GM08714 (cell line): ENCODE measurements around the gene MRPS30.
"Not testable (repeated sequence)": the region's sequence is repeated elsewhere in the genome, so short reads cannot be mapped to it uniquely, and the experiment has no call there.

Experiments
- H3K4me3 ChIP-seq: fragments of 200-500 bp; sonication (Bioruptor generic); 2 replicates; pipeline ENCODE4 v1.5.1; 2014; ENCODE audit warnings: mild to moderate bottlenecking, low read length, inconsistent platforms
- ZNF274 ChIP-seq: IDR thresholded peaks from 2 replicates; pipeline ENCODE4 v1.6.1; 2012; ENCODE audit warnings: mild to moderate bottlenecking, low read depth, low read length

MRPS30 gene

GRCh38 chr5:44797841-44798240 is 10.9 kb upstream of the MRPS30 start:
- TF ChIP-seq ZNF274: no peak
- no peak overlapping the region for H3K4me3 ChIP-seq

- no peak for TF ChIP-seq ZNF274
- H3K4me3 ChIP-seq: no peak overlapping the region
Measured at GRCh38 chr5:44801992-44802391, 6.8 kb upstream of the MRPS30 start.

GRCh38 chr5:44806608-44807007 is 2.1 kb upstream of the MRPS30 start:
- TF ChIP-seq ZNF274: no peak
- H3K4me3 ChIP-seq: no peak overlapping the region

DNA sequence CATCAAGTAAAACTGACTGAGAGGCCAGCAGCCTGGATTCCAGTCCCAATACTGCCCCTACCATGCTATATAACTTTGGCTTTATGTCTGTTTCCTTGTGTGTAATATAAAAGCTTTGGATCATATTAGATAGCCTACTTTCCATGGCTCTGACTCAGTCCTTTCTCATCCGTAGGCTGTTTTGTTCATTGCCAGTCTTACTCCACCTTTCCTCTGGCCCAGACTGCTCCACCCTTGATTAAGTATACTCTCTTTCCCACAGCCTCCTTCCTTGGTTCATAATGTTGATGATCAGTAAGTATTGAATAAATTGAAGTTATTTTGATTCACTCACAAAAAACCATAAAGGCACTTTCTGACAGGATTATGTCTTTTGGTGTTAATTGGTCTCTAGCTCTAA is 1.5 kb upstream of the MRPS30 start:
- H3K4me3 ChIP-seq: no peak overlapping the region
- TF ChIP-seq ZNF274: no peak

DNA sequence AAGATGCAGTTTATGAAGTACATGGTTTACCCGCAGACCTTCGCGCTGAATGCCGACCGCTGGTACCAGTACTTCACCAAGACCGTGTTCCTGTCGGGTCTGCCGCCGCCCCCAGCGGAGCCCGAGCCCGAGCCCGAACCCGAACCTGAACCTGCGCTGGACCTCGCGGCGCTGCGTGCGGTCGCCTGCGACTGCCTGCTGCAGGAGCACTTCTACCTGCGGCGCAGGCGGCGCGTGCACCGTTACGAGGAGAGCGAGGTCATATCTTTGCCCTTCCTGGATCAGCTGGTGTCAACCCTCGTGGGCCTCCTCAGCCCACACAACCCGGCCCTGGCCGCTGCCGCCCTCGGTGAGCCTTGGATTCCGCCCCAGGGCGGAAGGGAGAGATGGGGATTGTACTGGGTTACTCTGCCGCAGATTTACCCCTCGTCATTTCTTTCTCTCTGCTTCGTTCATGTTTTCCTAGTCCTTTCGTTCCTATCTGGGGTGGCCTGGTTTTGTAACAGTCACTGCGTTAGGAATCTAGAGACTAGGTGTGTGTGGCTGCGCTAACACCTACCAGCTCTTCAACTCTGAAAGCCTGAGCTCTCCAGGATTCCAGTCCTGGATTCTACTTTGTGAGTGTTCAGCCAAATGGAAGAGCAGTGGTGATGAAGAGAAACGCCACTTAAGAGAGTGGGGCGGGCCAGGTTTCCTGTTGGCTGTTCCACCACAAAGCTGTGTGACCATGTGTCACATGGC is 638 bp downstream of the MRPS30 start:
- TF ChIP-seq ZNF274: no peak
- peak overlapping the region; percentile 96 for H3K4me3 ChIP-seq

- TF ChIP-seq ZNF274: no peak
- H3K4me3 ChIP-seq: peak overlapping the region; percentile 96
Measured at GRCh38 chr5:44809956-44810420, 1.2 kb downstream of the MRPS30 start.

DNA sequence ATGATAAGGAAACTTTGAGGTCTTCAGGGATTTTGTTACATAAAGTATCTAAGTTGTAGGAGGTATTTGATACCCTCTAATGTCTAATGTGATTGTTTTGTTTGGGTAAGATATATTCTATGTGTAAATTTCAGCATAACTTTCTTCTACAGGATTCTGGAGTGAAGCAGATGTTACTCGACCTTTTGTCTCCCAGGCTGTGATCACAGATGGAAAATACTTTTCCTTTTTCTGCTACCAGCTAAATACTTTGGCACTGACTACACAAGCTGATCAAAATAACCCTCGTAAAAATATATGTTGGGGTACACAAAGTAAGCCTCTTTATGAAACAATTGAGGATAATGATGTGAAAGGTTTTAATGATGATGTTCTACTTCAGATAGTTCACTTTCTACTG is 6.0 kb downstream of the MRPS30 start:
- TF ChIP-seq ZNF274: no peak
- no peak overlapping the region for H3K4me3 ChIP-seq

DNA sequence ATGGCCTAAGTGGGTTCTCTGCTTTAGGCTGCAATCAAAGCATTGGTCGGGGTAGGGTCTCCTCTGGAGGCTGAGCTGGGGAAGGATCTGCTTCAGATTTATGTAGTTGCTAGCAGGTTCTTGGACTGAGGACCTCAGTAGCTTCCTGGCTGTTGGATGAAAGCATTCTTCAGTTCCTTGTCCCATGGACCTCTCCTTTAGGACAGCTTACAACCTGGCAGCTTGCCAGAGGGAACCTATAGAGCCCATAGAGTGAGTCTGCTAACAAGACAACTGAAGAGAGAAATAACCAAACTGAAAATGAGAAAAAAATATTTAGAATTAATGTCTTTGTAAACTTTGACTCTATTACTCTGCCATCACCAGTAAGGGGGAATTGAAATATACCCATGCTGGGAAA is 12.4 kb downstream of the MRPS30 start:
- TF ChIP-seq ZNF274: no peak
- no peak overlapping the region for H3K4me3 ChIP-seq

GRCh38 chr5:44824662-44825061 is 15.9 kb downstream of the MRPS30 start:
- H3K4me3 ChIP-seq: not testable (repeated sequence)

GRCh38 chr5:44827681-44828080 is 18.9 kb downstream of the MRPS30 start:
- H3K4me3 ChIP-seq: no peak overlapping the region
- TF ChIP-seq ZNF274: no peak

DNA sequence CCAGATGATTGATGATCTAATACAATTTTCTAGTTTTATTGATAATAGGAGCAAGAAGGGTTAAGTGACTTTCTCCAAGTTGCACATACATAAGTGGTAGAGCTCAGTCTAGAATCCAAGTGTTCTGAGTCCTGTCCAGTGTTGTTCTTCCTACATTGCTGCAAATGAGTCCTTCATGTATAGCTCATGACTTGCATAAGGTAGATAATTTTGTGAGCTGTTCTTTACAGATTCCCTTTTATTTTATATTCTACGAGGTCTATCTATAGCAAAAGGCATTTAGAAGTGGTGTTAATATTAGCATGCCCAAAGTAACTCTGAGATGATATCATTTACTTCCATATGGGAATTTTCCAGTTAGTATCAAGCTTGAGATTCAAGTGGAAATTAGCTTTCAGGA is 20.0 kb downstream of the MRPS30 start:
- H3K4me3 ChIP-seq: no peak overlapping the region
- TF ChIP-seq ZNF274: no peak

GRCh38 chr5:44830951-44831350 is 22.2 kb downstream of the MRPS30 start:
- H3K4me3 ChIP-seq: no peak overlapping the region
- TF ChIP-seq ZNF274: no peak

DNA sequence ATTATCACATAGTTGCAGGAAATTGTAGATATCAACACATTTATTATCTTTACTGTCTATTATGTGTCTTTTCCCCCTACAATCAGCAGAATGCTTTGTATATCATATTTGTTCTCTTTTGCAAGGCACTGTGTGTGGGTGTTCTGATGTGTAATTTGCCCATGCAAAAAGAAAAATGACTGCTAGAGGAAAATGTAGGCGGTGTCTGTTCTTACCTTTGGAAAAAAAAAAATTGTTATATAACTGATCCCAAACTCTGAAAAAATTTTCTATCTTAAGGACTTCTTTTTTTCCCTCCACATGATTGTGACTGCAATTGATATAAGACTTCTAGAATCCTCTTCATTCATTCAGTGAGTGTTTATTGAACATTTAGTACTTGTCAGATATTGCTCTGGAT is 24.5 kb downstream of the MRPS30 start:
- H3K4me3 ChIP-seq: no peak overlapping the region
- no peak for TF ChIP-seq ZNF274

DNA sequence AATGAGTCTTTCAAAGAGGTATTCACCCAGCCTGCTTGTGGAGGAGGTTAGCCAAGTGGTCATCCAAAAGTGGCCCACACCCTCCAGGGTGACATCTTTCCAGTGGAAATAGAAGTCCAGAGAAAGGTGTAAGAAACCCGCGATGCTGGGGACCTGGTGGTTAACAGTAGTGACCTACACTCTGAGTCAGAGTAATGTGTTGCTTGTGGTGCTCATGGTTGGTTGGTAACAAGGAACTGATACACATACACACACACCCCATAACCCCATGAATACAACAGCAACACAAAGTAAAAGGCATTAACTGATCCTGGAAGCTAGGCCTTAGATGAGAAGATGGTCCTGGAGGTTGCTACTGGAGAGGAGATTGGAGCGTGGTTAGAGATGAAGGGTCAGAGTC is 26.9 kb downstream of the MRPS30 start:
- no peak for TF ChIP-seq ZNF274
- H3K4me3 ChIP-seq: no peak overlapping the region

DNA sequence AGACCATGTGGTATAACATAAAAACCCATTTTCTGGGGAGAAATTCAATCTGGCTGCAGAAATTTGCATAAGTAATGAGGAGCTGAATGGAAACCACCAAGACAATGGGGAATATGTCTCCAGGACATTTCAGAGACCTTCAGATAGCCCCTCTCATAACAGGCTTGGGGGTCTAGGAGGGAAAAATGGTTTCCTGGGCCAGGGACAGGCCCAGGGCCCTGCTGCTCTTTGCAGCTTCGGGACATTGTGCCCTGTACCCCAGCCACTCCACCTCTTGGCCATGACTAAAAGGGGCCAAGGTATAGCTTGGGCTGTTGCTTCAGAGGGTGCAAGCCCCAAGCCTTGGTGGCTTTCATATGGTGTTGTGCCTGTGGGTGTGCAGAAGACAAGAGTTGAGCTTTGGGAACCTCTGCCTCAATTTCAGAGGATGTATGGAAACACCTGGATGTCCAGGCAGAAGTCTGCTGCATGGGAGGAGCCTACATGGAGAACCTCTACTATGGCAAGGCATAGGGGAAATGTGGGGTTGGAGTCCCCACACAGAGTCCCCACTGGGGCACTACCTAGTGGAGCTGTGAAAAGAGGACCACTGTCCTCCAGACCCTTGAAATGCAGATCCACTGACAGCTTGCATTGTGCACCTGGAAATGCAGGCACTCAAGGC is 30.4 kb downstream of the MRPS30 start:
- no peak overlapping the region for H3K4me3 ChIP-seq
- TF ChIP-seq ZNF274: no peak
